CD8-positive, alpha-beta memory T cell (primary cell): Measurements from ENCODE around the gene ENTREP3. TPM values are rescaled to one million over a fixed set of nuclear protein-coding genes. Genes with fewer than 3 reads are reported as not detected.

Source experiments
- CTCF ChIA-PET: fragments of 350-600 bp; sonication (Branson Sonifier 250); formaldehyde crosslinking; loops from one replicate; lab custom pipeline; 2021; ENCODE audit warnings: antibody characterized with exemption; lab: Charles Lee
- POLR2A ChIA-PET: fragments of 350-600 bp; sonication (Branson Sonifier 250); formaldehyde crosslinking; loops from one replicate; lab custom pipeline; 2021; ENCODE audit warnings: antibody characterized with exemption; lab: Charles Lee
- DNase-seq, 5 donors: peaks; one replicate each; pipeline versions ENCODE4 v3.0.0 to v3.0.0-alpha.2; 2020 to 2022; ENCODE audit warnings: mixed read lengths in 1 of 5
- H3K27ac ChIP-seq: one replicate; pipeline ENCODE4 v1.7.0; 2013; ENCODE audit warnings: low read depth, mild to moderate bottlenecking, low read length, moderate library complexity
- H3K27me3 ChIP-seq: 2 replicates; pipeline ENCODE4 v1.7.0; 2013; ENCODE audit warnings: low read length, mild to moderate bottlenecking; ENCODE audit not compliant: insufficient read depth, poor library complexity, severe bottlenecking
- H3K36me3 ChIP-seq: 2 replicates; pipeline ENCODE4 v1.7.0; 2013; ENCODE audit warnings: mild to moderate bottlenecking, low read length, moderate library complexity; ENCODE audit not compliant: insufficient read depth
- H3K4me1 ChIP-seq: 2 replicates; pipeline ENCODE4 v1.7.0; 2013; ENCODE audit warnings: mild to moderate bottlenecking, low read length, moderate library complexity; ENCODE audit not compliant: insufficient read depth
- H3K4me3 ChIP-seq: 2 replicates; pipeline ENCODE4 v1.7.0; 2013; ENCODE audit warnings: mild to moderate bottlenecking, low read length
- H3K9me3 ChIP-seq: 2 replicates; pipeline ENCODE4 v1.7.0; 2013; ENCODE audit warnings: mild to moderate bottlenecking, low read length
- H3K27ac Mint-ChIP-seq, 8 donors: one replicate each; pipeline ENCODE4 v1.8.0; 2020 to 2021; ENCODE audit warnings: mixed read lengths in 8 of 8, mild to moderate bottlenecking in 6 of 8, inconsistent platforms in 3 of 8, moderate library complexity in 3 of 8
- H3K27me3 Mint-ChIP-seq, 2 donors: one replicate each; pipeline ENCODE4 v1.8.0; 2020 to 2021; ENCODE audit warnings: mixed read lengths in 2 of 2, mild to moderate bottlenecking in 1 of 2, moderate library complexity in 1 of 2
- H3K36me3 Mint-ChIP-seq, 3 donors: one replicate each; pipeline ENCODE4 v1.8.0; 2020 to 2021; ENCODE audit warnings: mixed read lengths in 3 of 3, inconsistent platforms in 1 of 3, mild to moderate bottlenecking in 1 of 3
- H3K4me1 Mint-ChIP-seq, 3 donors: one replicate each; pipeline ENCODE4 v1.8.0; 2020 to 2021; ENCODE audit warnings: mixed read lengths in 3 of 3, inconsistent platforms in 1 of 3, mild to moderate bottlenecking in 1 of 3
- H3K4me3 Mint-ChIP-seq, 7 donors: one replicate each; pipeline ENCODE4 v1.8.0; 2020 to 2021; ENCODE audit warnings: mixed read lengths in 7 of 7, mild to moderate bottlenecking in 6 of 7, moderate library complexity in 4 of 7, inconsistent platforms in 2 of 7
- H3K9me3 Mint-ChIP-seq, 5 donors: one replicate each; pipeline ENCODE4 v1.8.0; 2020 to 2022; ENCODE audit warnings: mixed read lengths in 5 of 5, mild to moderate bottlenecking in 3 of 5, moderate library complexity in 2 of 5, inconsistent platforms in 1 of 5
- polyA plus RNA-seq: library from polyadenylated mRNA; unstranded; fragments of 300-500 nt; fragmentation: Illumina TruSeq; gene quantifications from one replicate; pipeline ENCODE4 v1.2.3, GENCODE V29; 2021
- total RNA-seq, 2 experiments: library from RNA; stranded (reverse); gene quantifications; one replicate each; pipeline ENCODE4 v1.2.3, GENCODE V29; 2021

The ENTREP3 gene
- total and polyA plus RNA-seq, 3 experiments from 2014 or later = 1.7 to 41.5 (median 39.1) TPM

DNA sequence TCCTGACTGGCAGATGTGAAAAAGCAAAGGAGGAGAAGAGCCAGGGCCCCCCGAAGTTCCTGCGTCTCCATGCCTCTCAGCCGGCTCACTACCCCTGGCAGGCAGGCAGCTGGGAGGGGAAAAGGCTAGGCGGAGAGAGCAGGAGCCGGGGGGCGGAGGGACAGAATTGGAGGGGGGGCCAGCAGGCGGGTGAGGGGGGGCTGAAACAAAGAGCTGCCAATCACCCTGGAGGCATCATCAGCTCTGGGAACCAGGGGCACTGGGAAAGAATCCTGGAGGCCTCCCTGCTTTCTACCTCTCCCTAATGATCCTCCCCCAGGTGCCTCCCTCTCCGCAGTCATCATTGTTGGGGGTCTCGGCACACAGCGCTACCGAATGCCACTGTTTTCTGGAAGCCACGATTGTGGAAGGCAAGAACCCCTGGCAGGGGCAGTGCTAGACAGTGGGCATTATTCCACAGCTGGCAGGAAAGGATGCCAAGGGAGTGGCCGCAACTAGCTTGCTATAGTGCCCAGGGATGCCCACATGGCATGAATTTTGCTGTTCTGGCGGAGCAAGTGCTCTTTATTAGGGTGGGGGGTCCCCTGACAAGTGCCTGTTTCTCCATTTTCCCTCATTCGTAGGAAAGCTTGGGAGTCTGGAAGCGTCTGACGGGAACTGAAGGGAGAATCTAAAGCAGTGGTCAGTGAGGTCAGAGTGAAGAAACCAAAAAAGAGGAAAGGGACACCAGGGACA, 47.3 kb downstream of the ENTREP3 start, which contains the start of gene THBS3:
Gene THBS3 (minus strand): TSS at position 92 of the 735 bp plus-strand sequence. CDS start 21 bp downstream, at position 71.
- Histone ChIP-seq H3K27ac (peak within 1 kb of the TSS; percentile 99), H3K4me3 (peak within 1 kb of the TSS; percentile 100), H3K4me1 (peaks cover 23% of the 10 kb centered on the region), H3K36me3 (no peaks in the 10 kb centered on the region), H3K27me3 (no peaks in the 10 kb centered on the region), H3K9me3 (no peaks in the 10 kb centered on the region)
- ChIA-PET POLR2A (interaction anchor here (0.9 to 2.0 kb wide), 3 partner anchors 17 to 36 kb away, joined by 3 to 8 read pairs (median 6); no protein-coding TSS in a partner anchor), CTCF (interaction anchor here (1.2 to 5.3 kb wide), 15 partner anchors 11 to 384 kb away, joined by 3 to 67 read pairs (median 7); partner anchors contain the start of genes ENTREP3 and KRTCAP2)
- H3K27ac Mint-ChIP-seq = peak within 1 kb of the TSS; percentile 92 to 99 (median 96)
- H3K4me3 Mint-ChIP-seq = peak within 1 kb of the TSS; percentile 81 to 93 (median 89)
- H3K27me3 Mint-ChIP-seq = peaks cover 0 to 3% of the 10 kb centered on the region in 2 donors
- no peaks in the 10 kb centered on the region for H3K9me3 Mint-ChIP-seq
- peaks cover 18 to 28% (median 26%) of the 10 kb centered on the region in 3 donors for H3K4me1 Mint-ChIP-seq
- H3K36me3 Mint-ChIP-seq = peaks cover 1 to 18% (median 4%) of the 10 kb centered on the region in 3 donors
- DNase-seq = peak in 1 of 5 donors; percentile 47

DNA sequence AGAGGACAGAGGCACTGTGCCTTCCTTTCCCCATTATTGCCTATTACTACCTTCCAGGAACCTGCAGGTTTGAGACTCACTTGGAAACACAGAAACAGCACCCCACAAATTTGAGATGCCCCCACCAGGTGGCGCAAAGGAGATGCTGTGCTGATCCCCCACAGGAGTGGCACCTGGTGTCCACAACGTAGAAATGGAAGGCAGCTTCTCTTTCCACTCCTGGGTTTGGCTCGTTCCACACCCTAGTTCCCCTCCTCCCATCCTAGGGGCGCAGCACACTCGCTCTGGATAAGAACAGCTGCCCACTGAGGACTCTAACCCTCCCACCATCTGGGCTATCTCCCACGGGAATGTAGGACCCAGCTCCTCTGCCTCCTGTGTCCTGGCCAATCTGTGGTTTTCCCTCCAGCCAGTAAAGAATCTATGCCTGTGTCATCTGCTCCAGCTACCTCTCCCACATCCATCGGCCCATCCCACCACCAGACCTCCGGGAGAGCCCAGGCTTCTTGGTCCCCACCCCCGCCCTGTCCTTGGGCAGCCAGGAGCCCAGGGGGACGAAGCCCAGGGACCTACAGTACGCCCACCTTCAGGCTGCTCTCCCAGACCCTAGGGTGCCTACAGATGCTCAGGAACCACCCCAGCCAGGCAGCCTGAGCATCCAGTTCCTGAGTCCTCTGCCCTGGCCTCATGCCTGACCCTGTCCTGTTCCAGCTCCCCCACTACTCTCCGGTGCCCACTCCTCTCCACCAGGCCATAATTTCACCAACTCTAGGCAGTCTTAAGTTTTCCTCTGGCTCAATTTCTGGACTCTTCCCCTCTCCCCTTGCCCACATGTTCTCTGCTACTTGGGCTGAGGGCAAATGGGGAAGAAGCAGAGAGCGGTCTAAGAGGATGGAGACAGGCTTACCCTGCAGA, 48.1 kb downstream of the ENTREP3 start:
- ChIA-PET POLR2A (interaction anchor here (0.9 to 2.0 kb wide), 5 partner anchors 12 to 37 kb away, joined by 3 to 9 read pairs (median 8); no protein-coding TSS in a partner anchor), CTCF (interaction anchor here (0.7 to 5.3 kb wide), 22 partner anchors 8 to 385 kb away, joined by 3 to 67 read pairs (median 5); partner anchors contain the start of genes CLK2, ENTREP3 and KRTCAP2)
- Histone ChIP-seq H3K36me3 (no peaks in the 10 kb centered on the region), H3K27me3 (no peaks in the 10 kb centered on the region), H3K4me3 (no peak overlapping the region), H3K4me1 (peaks cover 23% of the 10 kb centered on the region), H3K27ac (peak overlapping the region; percentile 99), H3K9me3 (no peaks in the 10 kb centered on the region)
- Mint-ChIP-seq H3K36me3 (peaks cover 1 to 17% (median 4%) of the 10 kb centered on the region in 3 donors), H3K4me3 (peak overlapping the region; percentile 56 to 87 (median 74)), H3K9me3 (no peaks in the 10 kb centered on the region), H3K27me3 (peaks cover 0 to 3% of the 10 kb centered on the region in 2 donors), H3K4me1 (peaks cover 18 to 28% (median 26%) of the 10 kb centered on the region in 3 donors), H3K27ac (peak overlapping the region; percentile 81 to 97 (median 96))
- DNase-seq = peak; percentile 82 to 93 (median 87)

DNA sequence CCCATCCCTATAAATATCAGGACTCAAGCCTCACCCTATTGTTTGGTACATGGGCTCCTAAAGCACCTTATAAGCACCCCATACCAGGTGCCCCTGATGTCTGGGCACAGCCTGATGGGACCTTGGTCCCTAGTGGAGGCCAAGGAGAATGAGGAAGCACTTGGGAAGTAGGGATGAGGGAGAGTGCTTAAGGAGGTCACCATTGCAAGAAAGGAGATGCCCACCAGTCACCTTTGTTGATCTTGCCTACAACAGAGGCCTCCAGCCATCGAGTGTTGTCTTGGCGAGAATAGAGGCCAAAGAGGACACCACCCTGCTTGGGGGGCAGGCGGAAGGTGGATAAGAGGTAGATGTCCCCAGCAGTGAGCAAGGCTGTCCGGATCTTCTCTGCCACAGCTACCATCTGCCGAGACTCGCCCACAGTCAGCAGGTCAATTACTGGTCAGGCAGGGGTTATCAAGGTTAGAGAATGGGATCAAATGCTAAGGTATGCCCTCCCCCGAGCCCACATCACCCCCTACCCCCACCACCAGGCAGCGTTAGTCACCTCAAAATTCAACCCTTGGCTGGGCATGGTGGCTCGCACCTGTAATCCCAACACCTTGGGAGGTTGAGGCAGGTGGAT, 49.2 kb downstream of the ENTREP3 start:
- Histone ChIP-seq H3K9me3 (no peaks in the 10 kb centered on the region), H3K36me3 (no peaks in the 10 kb centered on the region), H3K27me3 (no peaks in the 10 kb centered on the region), H3K4me1 (peaks cover 23% of the 10 kb centered on the region), H3K27ac (no peak overlapping the region), H3K4me3 (no peak overlapping the region)
- H3K4me1 Mint-ChIP-seq = peaks cover 18 to 28% (median 26%) of the 10 kb centered on the region in 3 donors
- H3K27me3 Mint-ChIP-seq = peaks cover 0 to 3% of the 10 kb centered on the region in 2 donors
- H3K9me3 Mint-ChIP-seq = no peaks in the 10 kb centered on the region
- peak in 1 of 5 donors; percentile 38 for DNase-seq
- POLR2A ChIA-PET = no interaction called here
- peak overlapping the region in 5 of 8 donors; percentile 12 to 74 (median 48) for H3K27ac Mint-ChIP-seq
- peaks cover 1 to 7% (median 4%) of the 10 kb centered on the region in 3 donors for H3K36me3 Mint-ChIP-seq
- CTCF ChIA-PET = interaction anchor here (1.1 to 5.3 kb wide), 8 partner anchors 19 to 118 kb away, joined by 3 to 67 read pairs (median 10); partner anchors contain the start of gene KRTCAP2
- peak overlapping the region in 2 of 7 donors; percentile 68 to 75 for H3K4me3 Mint-ChIP-seq

DNA sequence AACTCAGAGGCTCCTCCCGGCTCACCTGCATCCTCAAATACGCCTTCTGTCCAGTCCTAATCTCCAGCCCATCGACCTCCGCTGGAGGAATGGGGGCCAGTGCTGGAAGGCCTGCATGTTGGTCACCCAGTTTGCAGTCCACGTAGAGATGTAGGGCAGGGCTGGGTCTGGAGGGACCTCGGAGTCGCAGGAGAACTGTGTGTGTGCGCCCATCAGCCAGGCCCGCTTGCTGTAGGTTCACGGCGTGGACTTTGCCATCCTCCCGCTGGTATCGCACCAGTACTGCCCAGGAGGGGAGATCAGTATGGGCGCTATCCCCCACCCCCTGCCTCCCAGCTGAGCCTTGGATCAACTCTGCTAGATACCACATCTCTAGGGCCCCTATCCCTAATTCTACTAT, 50.2 kb downstream of the ENTREP3 start:
- Mint-ChIP-seq H3K27me3 (peaks cover 0 to 3% of the 10 kb centered on the region in 2 donors), H3K9me3 (no peaks in the 10 kb centered on the region), H3K4me1 (peaks cover 18 to 27% (median 26%) of the 10 kb centered on the region in 3 donors), H3K36me3 (peaks cover 0 to 2% (median 0%) of the 10 kb centered on the region in 3 donors), H3K27ac (peak overlapping the region in 1 of 8 donors; percentile 48), H3K4me3 (peak overlapping the region in 1 of 7 donors; percentile 68)
- peaks cover 23% of the 10 kb centered on the region for H3K4me1 ChIP-seq
- H3K27ac ChIP-seq = no peak overlapping the region
- no peaks in the 10 kb centered on the region for H3K27me3 ChIP-seq
- no peaks in the 10 kb centered on the region for H3K9me3 ChIP-seq
- CTCF ChIA-PET = interaction anchor here (1.1 to 5.3 kb wide), 3 partner anchors 20 to 45 kb away, joined by 3 to 67 read pairs (median 20); partner anchors contain the start of gene KRTCAP2
- H3K4me3 ChIP-seq = no peak overlapping the region
- H3K36me3 ChIP-seq = no peaks in the 10 kb centered on the region
- POLR2A ChIA-PET = no interaction called here
- peak in 1 of 5 donors; percentile 24 for DNase-seq

DNA sequence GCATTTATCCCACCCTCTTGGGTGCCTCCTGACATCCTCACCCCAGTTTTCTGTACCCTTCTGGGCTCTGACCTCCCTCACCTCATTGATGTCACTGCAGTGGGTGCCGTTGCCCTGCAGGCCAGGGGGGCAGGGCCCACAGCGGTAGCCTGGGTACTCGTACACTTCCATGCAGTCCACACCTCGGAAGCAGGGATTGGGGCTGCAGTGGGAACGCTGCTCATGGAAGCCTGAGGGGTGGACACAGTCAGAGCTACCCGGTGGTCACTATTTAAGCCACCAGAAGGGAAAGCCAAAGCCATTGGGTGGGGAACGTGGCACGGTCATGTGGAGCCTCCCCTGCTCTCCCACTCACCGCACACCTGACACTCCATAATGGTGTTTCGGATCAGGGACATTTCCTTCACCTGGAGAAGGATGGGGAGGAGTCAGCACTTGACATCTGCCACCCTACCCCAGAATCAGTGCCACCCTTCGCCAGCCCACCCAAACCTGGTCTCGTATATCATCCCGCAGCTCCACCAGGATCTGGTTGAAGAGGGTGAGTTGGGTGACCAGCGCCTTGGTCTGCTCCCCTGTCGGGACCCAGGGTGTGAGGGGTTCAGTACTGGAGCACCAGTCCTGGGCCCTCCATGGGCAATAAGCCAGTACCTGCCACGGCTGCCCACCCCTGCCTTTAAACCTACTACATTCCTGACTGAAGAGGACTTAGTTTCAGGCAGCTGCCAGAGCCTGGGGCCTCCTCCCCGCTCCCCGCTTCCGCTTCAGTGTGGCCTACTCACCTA, 52.4 kb downstream of the ENTREP3 start:
- peak in 1 of 5 donors; percentile 40 for DNase-seq
- no peak overlapping the region for H3K4me3 ChIP-seq
- Mint-ChIP-seq H3K36me3 (peaks cover 0 to 2% (median 0%) of the 10 kb centered on the region in 3 donors), H3K4me1 (peaks cover 10 to 12% (median 12%) of the 10 kb centered on the region in 3 donors), H3K9me3 (no peaks in the 10 kb centered on the region), H3K27ac (peak overlapping the region in 2 of 8 donors; percentile 52 to 79), H3K27me3 (peaks cover 0 to 3% of the 10 kb centered on the region in 2 donors), H3K4me3 (peak overlapping the region in 1 of 7 donors; percentile 24)
- H3K36me3 ChIP-seq = no peaks in the 10 kb centered on the region
- POLR2A ChIA-PET = no interaction called here
- no peaks in the 10 kb centered on the region for H3K9me3 ChIP-seq
- CTCF ChIA-PET = interaction anchor here (1.2 to 3.3 kb wide), 5 partner anchors 9 to 41 kb away, joined by 4 to 14 read pairs (median 6); partner anchors contain the start of genes KRTCAP2 and TRIM46
- H3K27me3 ChIP-seq = no peaks in the 10 kb centered on the region
- H3K27ac ChIP-seq = no peak overlapping the region
- H3K4me1 ChIP-seq = peaks cover 10% of the 10 kb centered on the region

DNA sequence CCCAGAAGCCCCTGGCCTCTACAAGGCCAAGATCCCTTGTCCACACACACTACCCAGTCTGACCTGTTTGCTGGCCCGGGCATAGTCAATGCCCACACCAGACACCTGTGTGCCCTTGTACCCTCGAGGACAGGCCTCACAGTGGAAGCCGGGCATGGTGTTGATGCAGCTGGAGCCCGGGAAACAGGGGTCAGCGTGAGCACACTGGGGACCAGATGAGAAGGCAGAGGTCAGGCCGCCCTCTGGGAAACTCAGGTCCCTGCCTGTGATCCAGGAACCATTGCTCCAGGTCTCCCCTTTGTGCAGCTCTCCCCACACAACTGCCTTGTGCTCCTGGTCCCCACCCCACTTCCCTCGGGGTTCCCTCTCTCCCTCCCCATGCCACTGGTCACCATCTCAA, 53.1 kb downstream of the ENTREP3 start:
- peak in 1 of 5 donors; percentile 43 for DNase-seq
- Histone ChIP-seq H3K9me3 (no peaks in the 10 kb centered on the region), H3K4me1 (peaks cover 3% of the 10 kb centered on the region), H3K4me3 (no peak overlapping the region), H3K27ac (no peak overlapping the region), H3K27me3 (no peaks in the 10 kb centered on the region), H3K36me3 (no peaks in the 10 kb centered on the region)
- peak overlapping the region in 1 of 7 donors; percentile 24 for H3K4me3 Mint-ChIP-seq
- peak overlapping the region in 2 of 8 donors; percentile 23 to 79 for H3K27ac Mint-ChIP-seq
- peaks cover 0 to 3% (median 2%) of the 10 kb centered on the region in 3 donors for H3K36me3 Mint-ChIP-seq
- no peaks in the 10 kb centered on the region for H3K9me3 Mint-ChIP-seq
- H3K4me1 Mint-ChIP-seq = peaks cover 5 to 6% (median 6%) of the 10 kb centered on the region in 3 donors
- H3K27me3 Mint-ChIP-seq = peaks cover 0 to 3% of the 10 kb centered on the region in 2 donors
- POLR2A ChIA-PET = no interaction called here
- CTCF ChIA-PET = interaction anchor here (1.1 to 3.3 kb wide), 3 partner anchors 9 to 29 kb away, joined by 5 to 14 read pairs (median 6); partner anchors contain the start of genes KRTCAP2 and TRIM46
